SK-N-SH treated with all-trans-retinoic acid at 6 μM for 48 hours (cell line): ENCODE data around the gene GRM3.

Experiments
- ATAC-seq: fragments of 200-7000 bp; cut with Tn5 transposase; 3 replicates; pipeline ENCODE4 v1.9.1; 2020; ENCODE audit warnings: mild to moderate bottlenecking, moderate library complexity
- BACH2 ChIP-seq: fragments of 250-450 bp; sonication (Bioruptor Pico); IDR thresholded peaks from 2 replicates; pipeline ENCODE4 v1.9.0; 2021; ENCODE audit warnings: mild to moderate bottlenecking, borderline replicate concordance
- CSDC2 ChIP-seq: fragments of 250-450 bp; sonication (Bioruptor Pico); IDR thresholded peaks from 2 replicates; pipeline ENCODE4 v1.5.0; 2020; ENCODE audit warnings: mild to moderate bottlenecking, moderate library complexity
- ESRRG ChIP-seq: fragments of 250-450 bp; sonication (Bioruptor Pico); IDR thresholded peaks from 2 replicates; pipeline ENCODE4 v1.6.1; 2021; ENCODE audit warnings: mild to moderate bottlenecking
- GLIS3 ChIP-seq: fragments of 250-450 bp; sonication (Bioruptor Pico); IDR thresholded peaks from 2 replicates; pipeline ENCODE4 v1.5.0; 2020; ENCODE audit warnings: mild to moderate bottlenecking, moderate library complexity
- ISL1 ChIP-seq: fragments of 250-450 bp; sonication (Bioruptor Pico); IDR thresholded peaks from 2 replicates; pipeline ENCODE4 v2.1.2; 2022; ENCODE audit warnings: mild to moderate bottlenecking, moderate library complexity
- OSR1 ChIP-seq: fragments of 250-450 bp; sonication (Bioruptor Pico); IDR thresholded peaks from 2 replicates; pipeline ENCODE4 v1.8.0; 2022; ENCODE audit warnings: moderate library complexity, mild to moderate bottlenecking, inconsistent platforms
- PPARA ChIP-seq: fragments of 250-450 bp; sonication (Bioruptor Pico); IDR thresholded peaks from 2 replicates; pipeline ENCODE4 v1.5.0; 2020; ENCODE audit warnings: mild to moderate bottlenecking, borderline replicate concordance
- SNAI2 ChIP-seq: fragments of 250-450 bp; sonication (Bioruptor Pico); IDR thresholded peaks from 2 replicates; pipeline ENCODE4 v1.5.0; 2020; ENCODE audit warnings: mild to moderate bottlenecking, moderate library complexity
- TCF4 ChIP-seq: fragments of 250-450 bp; sonication (Bioruptor Pico); IDR thresholded peaks from 2 replicates; pipeline ENCODE4 v1.8.0; 2021; ENCODE audit warnings: mild to moderate bottlenecking, moderate library complexity, borderline replicate concordance
- TOX ChIP-seq: fragments of 250-450 bp; sonication (Bioruptor Pico); IDR thresholded peaks from 2 replicates; pipeline ENCODE4 v1.8.0; 2021; ENCODE audit warnings: mild to moderate bottlenecking, moderate library complexity, borderline replicate concordance
- ZFP30 ChIP-seq: fragments of 450-650 bp; formaldehyde crosslinking; IDR thresholded peaks from 2 replicates; pipeline ENCODE4 v1.5.0; 2022; ENCODE audit warnings: mild to moderate bottlenecking, moderate library complexity
- ZNF565 ChIP-seq: fragments of 450-650 bp; formaldehyde crosslinking; conservative IDR thresholded peaks from 2 replicates; pipeline ENCODE4 v1.5.0; 2020; ENCODE audit warnings: low read depth, mild to moderate bottlenecking, moderate library complexity
- ZNF70 ChIP-seq: fragments of 450-650 bp; formaldehyde crosslinking; IDR thresholded peaks from 2 replicates; pipeline ENCODE4 v1.5.0; 2020; ENCODE audit warnings: mild to moderate bottlenecking, moderate library complexity
- ZNF8 ChIP-seq: fragments of 450-650 bp; formaldehyde crosslinking; IDR thresholded peaks from 2 replicates; pipeline ENCODE4 v1.5.0; 2020; ENCODE audit warnings: mild to moderate bottlenecking, moderate library complexity
- TF ChIP-seq, protein P1 (sequence below): fragments of 250-450 bp; sonication (Bioruptor Pico); IDR thresholded peaks from 2 replicates; pipeline ENCODE4 v1.5.0; 2020; ENCODE audit warnings: mild to moderate bottlenecking, moderate library complexity
- TF ChIP-seq, protein P2 (sequence below): fragments of 250-450 bp; sonication (Bioruptor Pico); IDR thresholded peaks from 2 replicates; pipeline ENCODE4 v1.8.0; 2020; ENCODE audit warnings: mild to moderate bottlenecking, moderate library complexity, borderline replicate concordance
- TF ChIP-seq, protein P3 (sequence below): fragments of 250-450 bp; sonication (Bioruptor Pico); IDR thresholded peaks from 2 replicates; pipeline ENCODE4 v1.5.1; 2020; ENCODE audit warnings: low read depth, mild to moderate bottlenecking, moderate library complexity
- TF ChIP-seq, protein P4 (sequence below): fragments of 250-450 bp; sonication (Bioruptor Pico); IDR thresholded peaks from 2 replicates; pipeline ENCODE4 v1.8.0; 2021; ENCODE audit warnings: low read depth, mild to moderate bottlenecking, moderate library complexity, borderline replicate concordance

GRM3 gene

DNA sequence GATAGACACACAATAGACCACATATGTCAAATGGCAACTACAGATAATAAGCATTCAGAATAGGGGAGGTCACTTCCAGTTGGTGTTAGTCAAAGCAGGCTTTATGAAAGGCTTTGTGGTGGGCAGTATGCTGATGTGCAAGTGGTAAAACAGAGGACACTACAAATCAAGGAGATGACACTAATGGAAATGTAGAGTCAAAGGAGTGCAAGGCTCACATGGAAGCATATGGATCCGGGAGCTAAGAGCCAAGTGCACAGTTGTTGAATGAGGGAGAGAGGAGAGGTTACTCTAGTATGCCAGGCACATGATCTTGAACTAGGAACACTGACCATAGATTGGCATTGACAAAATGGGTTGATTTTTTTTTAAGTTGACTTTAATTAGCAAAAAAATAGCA is 62.7 kb downstream of the GRM3 start (continued):
- TF ChIP-seq, protein P1, sequence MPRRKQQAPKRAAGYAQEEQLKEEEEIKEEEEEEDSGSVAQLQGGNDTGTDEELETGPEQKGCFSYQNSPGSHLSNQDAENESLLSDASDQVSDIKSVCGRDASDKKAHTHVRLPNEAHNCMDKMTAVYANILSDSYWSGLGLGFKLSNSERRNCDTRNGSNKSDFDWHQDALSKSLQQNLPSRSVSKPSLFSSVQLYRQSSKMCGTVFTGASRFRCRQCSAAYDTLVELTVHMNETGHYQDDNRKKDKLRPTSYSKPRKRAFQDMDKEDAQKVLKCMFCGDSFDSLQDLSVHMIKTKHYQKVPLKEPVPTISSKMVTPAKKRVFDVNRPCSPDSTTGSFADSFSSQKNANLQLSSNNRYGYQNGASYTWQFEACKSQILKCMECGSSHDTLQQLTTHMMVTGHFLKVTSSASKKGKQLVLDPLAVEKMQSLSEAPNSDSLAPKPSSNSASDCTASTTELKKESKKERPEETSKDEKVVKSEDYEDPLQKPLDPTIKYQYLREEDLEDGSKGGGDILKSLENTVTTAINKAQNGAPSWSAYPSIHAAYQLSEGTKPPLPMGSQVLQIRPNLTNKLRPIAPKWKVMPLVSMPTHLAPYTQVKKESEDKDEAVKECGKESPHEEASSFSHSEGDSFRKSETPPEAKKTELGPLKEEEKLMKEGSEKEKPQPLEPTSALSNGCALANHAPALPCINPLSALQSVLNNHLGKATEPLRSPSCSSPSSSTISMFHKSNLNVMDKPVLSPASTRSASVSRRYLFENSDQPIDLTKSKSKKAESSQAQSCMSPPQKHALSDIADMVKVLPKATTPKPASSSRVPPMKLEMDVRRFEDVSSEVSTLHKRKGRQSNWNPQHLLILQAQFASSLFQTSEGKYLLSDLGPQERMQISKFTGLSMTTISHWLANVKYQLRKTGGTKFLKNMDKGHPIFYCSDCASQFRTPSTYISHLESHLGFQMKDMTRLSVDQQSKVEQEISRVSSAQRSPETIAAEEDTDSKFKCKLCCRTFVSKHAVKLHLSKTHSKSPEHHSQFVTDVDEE: no peak
- TF ChIP-seq ZNF70 (CRISPR knock-in tag): no peak
- TF ChIP-seq OSR1 (CRISPR knock-in tag): no peak
- no peak for TF ChIP-seq SNAI2 (CRISPR knock-in tag)
- no peak for TF ChIP-seq CSDC2 (CRISPR knock-in tag)

DNA sequence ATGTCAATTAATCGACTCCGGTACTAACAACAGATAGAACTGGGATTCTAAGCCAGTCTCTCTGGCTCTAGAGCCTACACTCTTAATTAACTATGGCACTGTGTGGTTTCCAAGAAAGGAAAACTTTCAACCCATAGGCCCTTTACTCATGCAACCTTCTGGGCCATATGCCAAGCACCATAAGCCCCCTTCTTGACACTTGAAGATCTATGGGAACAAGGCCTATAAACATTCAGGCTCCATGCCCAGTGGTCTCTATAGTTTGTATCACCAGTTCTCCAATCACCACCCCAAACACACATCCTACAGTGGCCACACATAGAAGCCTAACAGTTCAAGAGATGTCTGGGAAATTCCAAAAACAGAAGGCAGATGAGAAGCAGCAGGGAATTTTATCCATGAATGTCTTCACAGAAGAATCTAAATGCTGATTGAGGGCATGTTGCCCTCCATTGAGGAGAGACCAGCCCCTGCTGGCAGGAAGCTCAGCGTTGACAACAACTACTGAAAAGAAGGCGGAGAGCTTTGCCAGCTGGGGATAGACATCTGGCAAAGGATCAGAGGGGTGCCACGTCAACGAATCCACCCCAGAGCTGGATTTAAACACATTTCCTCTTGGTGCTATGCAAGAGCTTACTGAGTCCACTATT is 64.4 kb downstream of the GRM3 start:
- no peak for ATAC-seq
- no peak for TF ChIP-seq ISL1 (CRISPR knock-in tag)
- TF ChIP-seq, protein P2, sequence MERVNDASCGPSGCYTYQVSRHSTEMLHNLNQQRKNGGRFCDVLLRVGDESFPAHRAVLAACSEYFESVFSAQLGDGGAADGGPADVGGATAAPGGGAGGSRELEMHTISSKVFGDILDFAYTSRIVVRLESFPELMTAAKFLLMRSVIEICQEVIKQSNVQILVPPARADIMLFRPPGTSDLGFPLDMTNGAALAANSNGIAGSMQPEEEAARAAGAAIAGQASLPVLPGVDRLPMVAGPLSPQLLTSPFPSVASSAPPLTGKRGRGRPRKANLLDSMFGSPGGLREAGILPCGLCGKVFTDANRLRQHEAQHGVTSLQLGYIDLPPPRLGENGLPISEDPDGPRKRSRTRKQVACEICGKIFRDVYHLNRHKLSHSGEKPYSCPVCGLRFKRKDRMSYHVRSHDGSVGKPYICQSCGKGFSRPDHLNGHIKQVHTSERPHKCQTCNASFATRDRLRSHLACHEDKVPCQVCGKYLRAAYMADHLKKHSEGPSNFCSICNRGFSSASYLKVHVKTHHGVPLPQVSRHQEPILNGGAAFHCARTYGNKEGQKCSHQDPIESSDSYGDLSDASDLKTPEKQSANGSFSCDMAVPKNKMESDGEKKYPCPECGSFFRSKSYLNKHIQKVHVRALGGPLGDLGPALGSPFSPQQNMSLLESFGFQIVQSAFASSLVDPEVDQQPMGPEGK: no peak
- no peak for TF ChIP-seq BACH2 (CRISPR knock-in tag)
- TF ChIP-seq ESRRG: no peak
- TF ChIP-seq, protein P3, sequence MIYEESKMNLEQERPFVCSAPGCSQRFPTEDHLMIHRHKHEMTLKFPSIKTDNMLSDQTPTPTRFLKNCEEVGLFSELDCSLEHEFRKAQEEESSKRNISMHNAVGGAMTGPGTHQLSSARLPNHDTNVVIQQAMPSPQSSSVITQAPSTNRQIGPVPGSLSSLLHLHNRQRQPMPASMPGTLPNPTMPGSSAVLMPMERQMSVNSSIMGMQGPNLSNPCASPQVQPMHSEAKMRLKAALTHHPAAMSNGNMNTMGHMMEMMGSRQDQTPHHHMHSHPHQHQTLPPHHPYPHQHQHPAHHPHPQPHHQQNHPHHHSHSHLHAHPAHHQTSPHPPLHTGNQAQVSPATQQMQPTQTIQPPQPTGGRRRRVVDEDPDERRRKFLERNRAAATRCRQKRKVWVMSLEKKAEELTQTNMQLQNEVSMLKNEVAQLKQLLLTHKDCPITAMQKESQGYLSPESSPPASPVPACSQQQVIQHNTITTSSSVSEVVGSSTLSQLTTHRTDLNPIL (CRISPR knock-in tag): no peak
- no peak for TF ChIP-seq CSDC2 (CRISPR knock-in tag)
- TF ChIP-seq OSR1 (CRISPR knock-in tag): no peak
- no peak for TF ChIP-seq PPARA (CRISPR knock-in tag)
- no peak for TF ChIP-seq ZFP30 (CRISPR knock-in tag)
- no peak for TF ChIP-seq TCF4 (CRISPR knock-in tag)
- TF ChIP-seq ZNF8 (CRISPR knock-in tag): no peak
- no peak for TF ChIP-seq TOX (CRISPR knock-in tag)
- TF ChIP-seq ZNF70 (CRISPR knock-in tag): no peak
- TF ChIP-seq, all 23 proteins: peak for 0

DNA sequence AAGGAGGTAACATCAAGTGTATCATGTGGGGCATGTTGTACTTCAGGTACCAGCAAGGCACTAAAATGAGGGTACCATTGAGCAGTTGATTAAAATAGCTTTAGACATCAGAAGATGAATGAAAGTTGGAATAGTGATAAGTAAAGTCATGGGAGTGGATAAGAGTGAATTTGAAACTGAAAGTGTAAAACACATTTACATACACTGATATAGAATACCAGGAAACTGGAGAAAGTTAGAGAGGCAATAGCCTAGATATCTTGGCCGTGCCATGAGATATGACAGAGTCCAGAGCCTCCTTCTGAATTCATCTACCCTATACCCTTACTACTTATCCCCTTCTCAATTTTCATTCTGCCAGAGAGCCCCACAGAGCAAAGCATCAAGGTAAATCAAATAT is 76.6 kb downstream of the GRM3 start:
- TF ChIP-seq ZNF565 (CRISPR knock-in tag) (no peak), GLIS3 (no peak), ISL1 (CRISPR knock-in tag) (no peak), CSDC2 (CRISPR knock-in tag) (no peak), ZFP30 (CRISPR knock-in tag) (no peak)
- TF ChIP-seq, protein P1: no peak
- TF ChIP-seq, protein P2: no peak
- TF ChIP-seq, protein P4, sequence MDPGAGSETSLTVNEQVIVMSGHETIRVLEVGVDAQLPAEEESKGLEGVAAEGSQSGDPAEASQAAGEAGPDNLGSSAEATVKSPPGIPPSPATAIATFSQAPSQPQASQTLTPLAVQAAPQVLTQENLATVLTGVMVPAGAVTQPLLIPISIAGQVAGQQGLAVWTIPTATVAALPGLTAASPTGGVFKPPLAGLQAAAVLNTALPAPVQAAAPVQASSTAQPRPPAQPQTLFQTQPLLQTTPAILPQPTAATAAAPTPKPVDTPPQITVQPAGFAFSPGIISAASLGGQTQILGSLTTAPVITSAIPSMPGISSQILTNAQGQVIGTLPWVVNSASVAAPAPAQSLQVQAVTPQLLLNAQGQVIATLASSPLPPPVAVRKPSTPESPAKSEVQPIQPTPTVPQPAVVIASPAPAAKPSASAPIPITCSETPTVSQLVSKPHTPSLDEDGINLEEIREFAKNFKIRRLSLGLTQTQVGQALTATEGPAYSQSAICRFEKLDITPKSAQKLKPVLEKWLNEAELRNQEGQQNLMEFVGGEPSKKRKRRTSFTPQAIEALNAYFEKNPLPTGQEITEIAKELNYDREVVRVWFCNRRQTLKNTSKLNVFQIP (CRISPR knock-in tag): no peak
- ATAC-seq: no peak
